ENCODE data around the gene AGAP5.

Gene AGAP5

DNA sequence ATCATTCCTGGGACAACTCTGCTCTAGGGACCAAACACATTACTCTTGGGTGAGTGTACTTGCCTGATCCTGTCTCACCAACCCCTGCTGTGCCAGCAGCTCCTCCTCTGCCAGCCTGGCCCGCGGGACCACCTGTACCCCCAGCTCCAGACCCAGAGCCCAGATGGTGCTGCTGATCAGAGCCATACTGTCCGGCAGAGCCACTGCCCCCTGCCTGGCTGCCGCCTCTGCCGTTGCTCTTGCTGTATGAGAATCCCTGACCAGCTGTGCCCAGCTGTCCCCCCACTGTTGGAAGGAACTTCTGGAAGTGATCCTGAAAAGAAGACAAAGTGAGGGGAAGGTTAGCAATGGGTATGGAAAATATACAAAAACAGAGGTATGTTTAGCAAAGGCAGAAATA lies 63.5 kb downstream of the AGAP5 start:
- in situ Hi-C loops (cut with MboI; ENCODE audit: low sequenced_read_pairs): no loop called here

DNA sequence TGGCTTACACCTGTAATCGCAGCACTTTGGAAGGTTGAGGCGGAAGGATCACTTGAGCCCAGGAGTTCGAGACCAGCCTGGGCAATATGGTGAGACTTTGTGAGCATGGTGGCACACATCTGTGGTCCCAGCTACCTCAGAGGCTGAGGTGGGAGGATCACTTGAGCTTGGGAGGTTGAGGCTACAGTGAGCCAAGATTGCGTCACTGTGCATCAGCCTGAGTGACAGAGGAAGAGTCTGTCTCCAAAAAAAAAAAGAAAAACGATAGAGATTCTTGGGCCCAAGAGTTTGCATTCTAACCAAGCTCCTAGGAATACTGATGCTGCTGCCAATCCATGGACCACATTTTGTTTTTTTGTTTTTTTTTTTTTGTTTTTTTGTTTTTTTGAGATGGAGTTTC lies 68.7 kb downstream of the AGAP5 start:
- in situ Hi-C loops (cut with MboI; ENCODE audit: low sequenced_read_pairs): no loop called here

DNA sequence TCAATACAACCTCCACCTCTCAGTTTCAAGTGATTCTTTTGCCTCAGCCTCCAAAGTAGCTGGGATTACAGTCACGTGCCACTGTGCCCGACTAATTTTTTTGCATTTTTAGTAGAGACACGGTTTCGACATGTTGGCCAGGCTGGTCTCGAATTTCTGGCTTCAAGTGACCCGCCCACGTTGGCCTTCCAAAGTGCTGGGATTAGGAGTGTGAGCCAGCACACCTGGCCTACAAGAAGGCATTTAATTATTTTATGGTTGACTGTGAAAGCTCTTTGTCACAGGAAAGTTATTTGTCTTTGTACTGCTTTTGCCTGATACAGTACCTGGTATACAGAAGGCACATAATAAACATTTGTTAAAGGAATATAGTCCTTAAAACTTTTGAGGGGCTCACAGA lies 69.5 kb downstream of the AGAP5 start:
- in situ Hi-C loops (cut with MboI; ENCODE audit: low sequenced_read_pairs): no loop called here

DNA sequence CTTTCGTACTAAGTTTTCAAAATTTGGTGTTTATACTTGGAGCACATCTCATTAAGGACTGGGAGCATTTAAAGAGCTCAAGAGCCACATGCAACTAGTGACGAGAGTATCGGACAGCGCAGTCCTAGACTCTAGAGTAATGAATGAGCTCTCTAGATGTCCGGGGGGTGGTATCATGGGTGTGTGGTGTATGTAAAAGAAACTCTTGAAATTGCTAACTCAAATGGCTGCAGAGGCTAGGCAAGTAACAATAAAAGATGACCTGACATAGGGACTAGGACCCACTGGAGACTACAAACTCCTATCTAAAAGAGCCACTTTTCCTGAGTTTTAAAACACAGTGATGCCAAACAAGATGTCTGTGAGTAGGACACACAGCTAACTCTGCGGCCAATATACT lies 70.6 kb downstream of the AGAP5 start:
- in situ Hi-C loops (cut with MboI; ENCODE audit: low sequenced_read_pairs): no loop called here

DNA sequence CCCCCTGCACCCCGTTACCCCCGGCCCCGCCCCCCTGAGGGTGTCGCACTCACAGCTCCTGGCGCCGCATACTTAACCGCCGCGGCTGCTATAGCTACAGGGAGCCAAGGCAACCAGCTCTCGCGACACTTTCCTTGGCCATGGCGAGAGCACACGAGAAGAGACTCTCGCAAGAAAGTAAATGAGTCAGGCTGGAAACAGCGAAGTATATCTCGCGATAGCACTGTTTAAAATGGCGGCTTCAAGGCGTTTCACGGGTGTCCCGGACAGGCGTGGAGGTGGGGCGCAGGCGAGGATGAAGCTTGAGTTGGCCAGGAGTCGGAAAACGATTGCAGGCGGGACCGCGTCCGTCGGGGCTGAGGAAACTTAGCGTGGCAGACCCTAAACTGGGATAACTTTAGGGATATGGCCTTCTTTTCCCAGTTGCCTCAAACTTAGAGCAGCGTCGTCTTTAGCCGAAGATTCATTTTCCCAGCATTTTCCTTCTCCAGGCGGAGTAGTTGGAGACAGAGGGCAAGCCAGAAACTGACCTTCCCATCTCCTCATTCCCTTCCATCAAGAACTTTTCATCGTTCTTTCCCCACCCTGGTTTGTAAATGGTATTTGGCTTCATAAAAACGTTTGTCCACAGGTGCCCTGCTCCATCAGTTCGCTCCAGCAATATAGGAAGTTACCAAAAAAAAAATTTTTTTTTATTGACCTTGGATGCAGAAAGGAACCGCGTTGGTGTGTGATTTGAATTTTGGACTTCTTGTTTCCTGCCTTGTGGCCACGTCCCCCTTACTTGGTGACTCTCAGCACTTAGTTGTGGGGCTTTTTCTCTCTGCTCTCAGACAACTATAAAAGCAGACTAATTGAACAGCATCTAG lies 71.8 kb downstream of the AGAP5 start:
- in situ Hi-C loops (cut with MboI; ENCODE audit: low sequenced_read_pairs): no loop called here

DNA sequence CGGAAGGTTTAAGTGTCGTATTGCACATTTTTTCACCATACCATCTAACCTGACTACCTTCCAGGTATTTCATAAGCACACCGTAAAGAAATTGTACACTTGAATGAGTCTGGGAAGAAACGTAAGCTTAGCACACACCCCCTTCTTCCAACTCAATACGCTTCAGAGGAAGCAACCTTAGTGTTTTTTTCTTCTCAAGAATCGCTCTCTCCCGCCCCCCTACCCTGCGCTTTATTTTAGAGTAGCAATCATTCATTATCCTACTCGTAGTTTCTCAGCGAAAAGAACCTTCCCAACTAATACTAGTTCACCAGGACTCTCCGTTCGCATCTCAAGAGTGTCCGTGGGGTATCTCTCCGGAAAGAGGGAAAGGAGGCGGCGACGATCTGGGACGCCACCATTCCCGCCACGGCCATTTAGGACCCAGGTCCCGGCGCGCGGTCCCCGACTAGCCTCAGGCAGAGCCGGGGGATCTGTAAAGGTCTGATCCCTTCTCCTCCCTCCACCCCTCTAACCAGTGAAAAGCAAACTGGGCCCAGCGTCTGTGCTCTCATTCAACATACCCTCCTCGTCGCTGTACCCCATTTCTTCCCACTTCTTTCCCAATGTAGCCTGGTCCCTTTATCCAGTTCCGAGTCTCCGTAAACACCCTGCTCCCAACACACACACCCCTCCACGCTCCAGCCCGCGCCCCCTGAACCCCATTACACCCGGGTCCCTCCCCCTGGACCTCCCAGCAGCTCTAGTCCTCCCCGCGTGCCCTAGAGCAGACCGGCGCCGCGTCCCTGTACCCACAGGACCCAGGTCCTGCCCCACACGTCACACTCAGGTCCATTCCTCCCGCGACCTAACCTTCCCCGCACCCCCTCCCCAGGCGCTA lies 72.7 kb downstream of the AGAP5 start:
- in situ Hi-C loops (cut with MboI; ENCODE audit: low sequenced_read_pairs): no loop called here

All from HL-60/S4 treated with retinoic acid at 250 ng/mL for 4 days and 3 days (cell line).